Measurements from ENCODE around the gene ADAMTS13.
A peak's percentile ranks its signal among the peaks of the same experiment; 100 is the strongest.

Gene ADAMTS13

DNA sequence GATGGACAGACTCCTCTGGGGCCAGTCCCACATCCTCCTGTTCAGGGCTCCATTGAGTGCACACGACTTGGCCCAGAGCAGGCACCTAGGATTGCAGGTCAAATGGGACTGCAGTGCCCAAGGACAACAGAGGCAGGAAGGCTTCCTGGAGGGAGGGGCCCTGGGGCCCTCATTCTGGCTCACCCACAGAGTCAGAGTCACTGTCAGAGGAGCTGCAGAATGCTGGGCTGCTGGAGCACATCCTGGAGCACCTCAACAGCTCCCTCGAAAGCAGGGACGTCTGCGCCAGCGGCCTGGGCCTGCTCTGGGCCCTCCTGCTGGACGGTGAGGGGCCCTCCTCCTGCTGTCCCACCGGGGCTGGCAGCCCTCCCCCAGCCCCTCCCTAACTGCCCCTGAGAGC is 19.5 kb upstream of the ADAMTS13 start:
- TF ChIP-seq CTCF (IDR thresholded peaks at IDR 0.05; ENCODE audit: low read depth, low read length), result no peak
- H3K4me3 ChIP-seq (ENCODE audit: low read depth, low read length), result no peak overlapping the region

DNA sequence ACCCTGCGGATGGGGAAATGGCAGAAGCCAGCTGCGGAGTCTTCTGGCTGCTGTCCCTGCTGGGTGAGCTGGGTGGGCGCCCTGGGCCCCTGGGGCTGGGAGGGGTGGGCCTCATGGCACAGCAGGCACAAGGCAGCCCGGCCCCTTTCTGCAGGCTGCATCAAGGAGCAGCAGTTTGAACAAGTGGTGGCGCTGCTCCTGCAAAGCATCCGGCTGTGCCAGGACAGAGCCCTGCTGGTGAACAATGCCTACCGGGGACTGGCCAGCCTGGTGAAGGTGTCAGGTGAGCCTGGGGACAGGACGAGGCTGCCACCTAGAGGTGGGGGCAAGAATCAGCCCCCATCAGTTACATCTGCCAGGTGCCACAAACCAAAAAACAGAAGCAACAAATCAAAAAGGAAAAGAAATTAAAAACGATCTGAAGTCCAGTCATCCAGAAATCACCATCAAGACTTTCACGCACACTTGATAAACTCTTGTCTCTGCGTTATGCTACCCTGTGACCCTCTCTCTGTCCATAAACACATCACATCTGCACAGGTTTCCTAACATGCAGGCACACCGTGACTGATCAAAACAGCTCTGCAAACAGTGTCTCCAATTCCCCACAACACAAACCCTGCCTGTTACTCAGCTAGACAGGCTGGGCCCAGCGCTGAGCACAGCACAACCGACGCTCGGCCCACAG is 18.3 kb upstream of the ADAMTS13 start:
- TF ChIP-seq CTCF (IDR thresholded peaks at IDR 0.05; ENCODE audit: low read depth, low read length), result peak; percentile 35; the same call in 1 of the 2 replicates
- H3K4me3 ChIP-seq (ENCODE audit: low read depth, low read length), result no peak overlapping the region

DNA sequence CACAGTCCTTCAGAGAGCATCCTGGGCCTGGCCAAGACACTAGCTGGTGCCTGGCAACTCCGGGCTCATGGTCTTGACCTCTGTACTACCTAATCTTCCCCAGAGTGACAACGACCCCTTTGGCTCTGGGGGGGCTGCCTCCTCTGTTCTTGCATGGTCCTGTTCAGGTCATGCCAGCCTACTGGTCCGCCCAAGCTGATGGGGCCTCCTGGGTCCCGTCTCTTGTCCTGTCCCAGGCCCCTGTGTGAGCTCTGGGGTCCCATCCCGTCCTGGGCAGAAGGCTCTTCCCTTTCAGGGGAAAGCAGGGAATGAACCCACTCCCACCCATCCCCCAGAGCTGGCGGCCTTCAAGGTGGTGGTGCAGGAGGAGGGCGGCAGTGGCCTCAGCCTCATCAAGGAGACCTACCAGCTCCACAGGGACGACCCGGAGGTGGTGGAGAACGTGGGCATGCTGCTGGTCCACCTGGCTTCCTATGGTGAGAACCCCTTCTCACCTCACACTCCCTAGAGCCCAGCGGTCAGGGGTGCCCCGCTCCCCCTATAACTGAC is 17.6 kb upstream of the ADAMTS13 start:
- TF ChIP-seq CTCF (IDR thresholded peaks at IDR 0.05; ENCODE audit: low read depth, low read length), result no peak
- no peak overlapping the region for H3K4me3 ChIP-seq (ENCODE audit: low read depth, low read length)

GRCh38 chr9:133405508-133406438 is 16.4 kb upstream of the ADAMTS13 start:
- no peak for TF ChIP-seq CTCF (IDR thresholded peaks at IDR 0.05; ENCODE audit: low read depth, low read length)
- H3K4me3 ChIP-seq (ENCODE audit: low read depth, low read length), result no peak overlapping the region

GRCh38 chr9:133406480-133407307 is 15.5 kb upstream of the ADAMTS13 start:
- peak; percentile 92 for TF ChIP-seq CTCF (IDR thresholded peaks at IDR 0.05; ENCODE audit: low read depth, low read length)

GRCh38 chr9:133408042-133408441 is 14.1 kb upstream of the ADAMTS13 start:
- no peak for TF ChIP-seq CTCF (IDR thresholded peaks at IDR 0.05; ENCODE audit: low read depth, low read length)
- no peak overlapping the region for H3K4me3 ChIP-seq (ENCODE audit: low read depth, low read length)

More at GRCh38 chr9:133406480-133407307, 15.5 kb upstream of the ADAMTS13 start:
- H3K4me3 ChIP-seq (ENCODE audit: low read depth, low read length), result no peak overlapping the region

Data from WI38 (cell line).